ENCODE results near the gene OASL.

DNA sequence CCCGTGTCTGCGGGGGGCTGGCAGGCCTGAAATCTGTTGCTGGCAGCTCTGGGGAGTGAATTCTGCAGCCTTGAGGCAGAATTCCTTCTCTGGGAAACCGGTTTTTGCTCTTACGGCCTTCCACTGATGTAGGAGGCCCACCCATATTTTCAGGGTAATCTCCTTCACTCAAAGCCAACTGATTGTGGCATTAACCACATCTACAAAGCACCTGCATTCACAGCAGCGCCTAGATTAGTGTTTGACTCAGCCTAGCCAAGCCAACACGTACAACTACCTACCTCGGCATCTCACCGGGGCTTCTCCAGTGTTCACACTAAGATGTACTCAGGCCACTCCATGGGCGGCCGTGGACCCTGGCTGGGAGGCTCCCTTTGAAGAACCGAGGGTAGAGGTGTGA, 38.5 kb downstream of the OASL start:
- no peak for TF ChIP-seq CTCF (IDR thresholded peaks at IDR 0.05)
- no peak for TF ChIP-seq ZFX (IDR thresholded peaks at IDR 0.05; ENCODE audit: borderline replicate concordance)

All from 22Rv1 (cell line).